Prostate gland (tissue), 2 donors: ENCODE measurements around the gene ETFBKMT. TPM values are rescaled to one million over a fixed set of nuclear protein-coding genes. Genes with fewer than 3 reads are reported as not detected.
"Not testable (repeated sequence)": the region's sequence is repeated elsewhere in the genome, so short reads cannot be mapped to it uniquely, and the experiment has no call there.

Source experiments
- DNase-seq: peaks from one replicate; pipeline ENCODE4 v3.0.0-alpha.2; 2019; ENCODE audit warnings: low spot score
- H3K27ac ChIP-seq, 2 donors: fragments of 200-600 bp; sonication (generic); 2 replicates each; pipeline ENCODE4 v1.5.1; 2017 to 2019
- H3K27me3 ChIP-seq: fragments of 200-600 bp; sonication (generic); replicated peaks from 2 replicates; pipeline ENCODE4 v1.5.1; 2019; ENCODE audit not compliant: insufficient read depth
- H3K36me3 ChIP-seq, 2 donors: fragments of 200-600 bp; sonication (generic); 1 replicate in 1 of 2; 2 replicates in 1 of 2; pipeline versions ENCODE4 v1.5.1 to v1.8.1; 2017 to 2019
- H3K4me1 ChIP-seq: fragments of 200-600 bp; sonication (generic); replicated peaks from 2 replicates; pipeline ENCODE4 v1.5.1; 2019
- H3K4me3 ChIP-seq, 2 donors: fragments of 200-600 bp; sonication (generic); 2 replicates each; pipeline ENCODE4 v1.5.1; 2017 to 2019
- H3K9me3 ChIP-seq: fragments of 200-600 bp; sonication (generic); 2 replicates; pipeline ENCODE4 v1.5.1; 2017
- POLR2A ChIP-seq: fragments of 450-650 bp; IDR thresholded peaks from one replicate; pipeline ENCODE4 v1.6.1; 2016; ENCODE audit warnings: antibody characterized with exemption, mild to moderate bottlenecking
- POLR2AphosphoS5 ChIP-seq: sonication (generic); formaldehyde crosslinking; IDR thresholded peaks from one replicate; pipeline ENCODE4 v1.6.1; 2017; ENCODE audit warnings: antibody characterized with exemption
- WGBS: methylation state at CpG from one replicate; pipeline ENCODE4 v1.1.5; 2018; 5-methylcytosine and 5-hydroxymethylcytosine counted together
- intact Hi-C: fragments of 100-400 bp; cut with DNase I; formaldehyde crosslinking; loops from one replicate; pipeline ENCODE4 v1.14.2; 2022
- total RNA-seq, 2 donors: library from RNA; depleted of rRNA; stranded (reverse); fragments of >200 nt; gene quantifications; one replicate each; pipeline ENCODE4 v1.1.0, GENCODE V29; 2016
- TF ChIP-seq, protein P1 (sequence below), 4 experiments: fragments of 200-600 bp in 2 of 4; fragments of 450-650 bp in 2 of 4; sonication (generic) in 2 of 4; IDR thresholded peaks; 1 replicate in 3 of 4; 2 replicates in 1 of 4; pipeline ENCODE4 v1.5.1; 2016 to 2019; ENCODE audit warnings: antibody characterized with exemption in 4 of 4, mild to moderate bottlenecking in 2 of 4, moderate library complexity in 2 of 4

Gene ETFBKMT
- total RNA-seq, 2 donors from 2014 or later, result 3.6 to 7.0 TPM

DNA sequence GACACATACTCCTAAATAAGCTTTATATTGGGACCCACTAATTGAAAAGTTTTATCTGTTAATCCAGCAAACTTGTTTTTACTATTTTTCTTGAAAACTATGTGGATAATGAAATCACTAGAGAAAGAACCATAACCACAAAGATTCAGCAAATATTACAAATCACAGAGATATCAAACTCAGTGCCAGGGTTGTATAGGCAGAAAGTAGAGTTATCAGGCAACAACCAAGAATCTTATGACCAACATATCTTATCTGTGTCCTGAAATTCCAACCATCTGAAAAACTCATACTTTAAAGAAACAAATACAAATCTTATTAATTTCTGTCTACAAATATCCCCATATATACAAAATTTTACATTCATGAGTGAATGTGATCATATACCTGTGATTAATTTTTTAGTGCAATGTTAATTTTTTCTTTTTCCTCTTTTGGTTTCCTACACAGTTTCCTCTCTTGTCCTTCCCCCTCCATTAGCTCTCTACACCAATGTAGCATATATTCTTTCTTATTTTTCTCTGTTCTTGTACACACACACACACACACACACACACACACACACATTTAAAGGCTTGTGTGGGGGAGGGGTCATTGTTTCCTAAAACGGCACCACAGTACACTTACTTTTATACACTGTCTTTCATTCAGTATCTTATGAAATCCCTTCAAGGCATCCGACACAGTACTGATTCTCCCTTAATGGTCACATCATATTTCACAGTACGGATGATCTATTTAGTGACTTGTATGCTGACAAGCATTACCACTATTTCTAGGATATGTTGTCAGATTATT, 50.7 kb downstream of the ETFBKMT start:
- no peaks in the 10 kb centered on the region for H3K36me3 ChIP-seq
- intact Hi-C loops, result no loop called here

DNA sequence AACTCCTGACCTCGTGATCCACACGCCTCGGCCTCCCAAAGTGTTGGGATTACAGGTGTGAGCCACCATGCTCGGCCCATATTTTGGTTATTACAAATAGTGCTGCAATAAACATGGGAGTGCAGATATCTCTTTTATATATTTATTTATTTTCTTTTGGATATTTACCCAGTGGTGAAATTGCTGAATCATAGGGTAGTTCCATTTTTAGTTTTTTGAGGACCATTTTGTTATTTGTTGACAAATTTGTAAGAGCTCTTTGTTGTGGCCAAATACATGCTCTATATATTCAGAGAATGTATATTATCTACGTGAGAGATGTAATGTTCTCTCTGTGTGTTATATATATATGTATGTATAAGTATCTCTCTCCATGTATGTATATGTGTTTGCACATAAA, 53.4 kb downstream of the ETFBKMT start:
- TF ChIP-seq POLR2AphosphoS5 (no peak), POLR2A (no peak)
- TF ChIP-seq, protein P1, sequence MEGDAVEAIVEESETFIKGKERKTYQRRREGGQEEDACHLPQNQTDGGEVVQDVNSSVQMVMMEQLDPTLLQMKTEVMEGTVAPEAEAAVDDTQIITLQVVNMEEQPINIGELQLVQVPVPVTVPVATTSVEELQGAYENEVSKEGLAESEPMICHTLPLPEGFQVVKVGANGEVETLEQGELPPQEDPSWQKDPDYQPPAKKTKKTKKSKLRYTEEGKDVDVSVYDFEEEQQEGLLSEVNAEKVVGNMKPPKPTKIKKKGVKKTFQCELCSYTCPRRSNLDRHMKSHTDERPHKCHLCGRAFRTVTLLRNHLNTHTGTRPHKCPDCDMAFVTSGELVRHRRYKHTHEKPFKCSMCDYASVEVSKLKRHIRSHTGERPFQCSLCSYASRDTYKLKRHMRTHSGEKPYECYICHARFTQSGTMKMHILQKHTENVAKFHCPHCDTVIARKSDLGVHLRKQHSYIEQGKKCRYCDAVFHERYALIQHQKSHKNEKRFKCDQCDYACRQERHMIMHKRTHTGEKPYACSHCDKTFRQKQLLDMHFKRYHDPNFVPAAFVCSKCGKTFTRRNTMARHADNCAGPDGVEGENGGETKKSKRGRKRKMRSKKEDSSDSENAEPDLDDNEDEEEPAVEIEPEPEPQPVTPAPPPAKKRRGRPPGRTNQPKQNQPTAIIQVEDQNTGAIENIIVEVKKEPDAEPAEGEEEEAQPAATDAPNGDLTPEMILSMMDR (IDR thresholded peaks at IDR 0.05), result no peak
- Histone ChIP-seq H3K36me3 (no peaks in the 10 kb centered on the region), H3K27me3 (no peaks in the 10 kb centered on the region), H3K4me3 (no peak overlapping the region), H3K9me3 (no peaks in the 10 kb centered on the region), H3K4me1 (no peaks in the 10 kb centered on the region), H3K27ac (no peak overlapping the region)
- WGBS, result 96% methylated on average over 5 of the region's 5 CpGs
- intact Hi-C loops, result no loop called here
- DNase-seq, result no peak

More for the DNA sequence above, 50.7 kb downstream of the ETFBKMT start:
- DNase-seq, result no peak
- 85% methylated on average over 3 of the region's 3 CpGs for WGBS
- no peak for TF ChIP-seq POLR2A
- no peak for TF ChIP-seq POLR2AphosphoS5
- TF ChIP-seq, protein P1 (IDR thresholded peaks at IDR 0.05), result no peak
- no peaks in the 10 kb centered on the region for H3K27me3 ChIP-seq
- H3K4me3 ChIP-seq, result no peak overlapping the region
- no peak overlapping the region for H3K27ac ChIP-seq
- no peaks in the 10 kb centered on the region for H3K4me1 ChIP-seq
- H3K9me3 ChIP-seq, result no peaks in the 10 kb centered on the region

DNA sequence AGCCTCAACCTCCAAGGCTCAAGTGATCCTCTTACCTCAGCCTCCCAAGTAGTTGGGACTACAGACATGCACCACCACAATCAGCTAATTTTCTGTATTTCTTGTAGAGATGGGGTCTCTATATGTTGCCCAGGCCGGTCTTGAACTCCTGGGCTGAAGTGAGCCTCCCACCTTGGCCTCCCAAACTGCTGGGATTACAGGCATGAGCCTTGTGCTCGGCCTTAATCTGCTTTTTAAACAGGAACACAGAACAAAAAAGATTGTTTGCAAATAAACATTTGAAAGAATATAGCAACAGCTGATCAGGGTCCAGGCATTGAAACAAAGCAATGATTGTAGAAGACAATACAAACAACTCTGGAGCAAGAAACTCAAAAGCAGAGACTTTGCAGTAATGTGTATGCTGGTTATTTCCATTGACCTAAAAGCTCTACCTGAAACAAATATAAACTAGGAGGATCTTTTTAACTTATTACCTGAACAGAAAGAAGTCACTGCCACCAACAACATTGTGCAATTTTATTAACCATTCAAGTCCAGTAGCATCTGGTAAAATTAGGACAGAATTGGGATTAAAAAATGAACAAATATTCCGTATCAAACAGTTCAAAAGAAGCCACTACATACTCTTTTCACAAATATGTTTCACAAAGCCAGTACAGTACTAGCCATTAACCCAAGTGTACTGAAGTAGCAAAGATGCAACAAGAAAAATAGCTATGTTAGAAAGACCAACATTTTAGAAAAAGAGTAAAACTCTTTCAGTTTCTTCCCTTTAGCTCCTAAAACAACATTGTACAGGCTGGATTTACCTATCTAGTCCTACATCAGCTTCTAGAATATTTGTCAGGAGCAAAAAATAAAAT, 55.2 kb downstream of the ETFBKMT start:
- Histone ChIP-seq H3K27ac (no peak overlapping the region), H3K4me1 (no peaks in the 10 kb centered on the region), H3K9me3 (no peaks in the 10 kb centered on the region), H3K4me3 (no peak overlapping the region), H3K27me3 (no peaks in the 10 kb centered on the region), H3K36me3 (no peaks in the 10 kb centered on the region)
- intact Hi-C loops, result no loop called here
- DNase-seq, result no peak
- TF ChIP-seq POLR2A, result no peak
- TF ChIP-seq, protein P1 (IDR thresholded peaks at IDR 0.05), result no peak
- 97% methylated on average over 3 of the region's 3 CpGs for WGBS

DNA sequence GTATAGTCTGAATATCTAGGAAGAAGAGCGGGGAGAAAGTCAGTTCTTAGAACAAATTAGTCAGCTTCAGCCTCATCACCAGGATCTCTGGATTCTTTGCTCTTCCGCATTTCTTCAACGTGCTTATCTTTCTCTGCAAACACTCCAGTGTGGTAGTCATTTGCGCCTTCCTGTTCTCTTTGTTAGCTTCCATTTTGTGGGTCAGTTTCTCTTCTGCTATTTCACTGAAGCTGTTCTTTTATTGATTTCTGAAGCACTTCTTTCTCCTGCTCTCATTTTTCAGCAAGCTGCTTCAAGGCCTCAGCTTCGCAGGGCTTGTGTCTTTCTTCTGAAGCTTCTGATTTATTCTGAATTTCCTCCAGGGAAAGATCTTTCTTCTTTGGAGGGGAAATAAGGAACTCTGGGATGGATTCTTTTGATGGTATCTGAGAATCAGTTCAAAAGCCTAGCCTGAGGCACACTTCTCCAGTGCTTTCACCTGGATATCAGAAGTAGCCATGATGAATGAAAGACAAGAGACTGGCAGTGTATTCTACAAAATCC, 55.9 kb downstream of the ETFBKMT start:
- no peak for DNase-seq
- Histone ChIP-seq H3K4me1 (no peaks in the 10 kb centered on the region), H3K27me3 (no peaks in the 10 kb centered on the region), H3K36me3 (no peaks in the 10 kb centered on the region), H3K4me3 (no peak overlapping the region), H3K27ac (no peak overlapping the region), H3K9me3 (no peaks in the 10 kb centered on the region)
- intact Hi-C loops, result no loop called here
- 53% methylated on average over 5 of the region's 5 CpGs for WGBS
- TF ChIP-seq POLR2A (no peak), POLR2AphosphoS5 (no peak)
- TF ChIP-seq, protein P1 (IDR thresholded peaks at IDR 0.05), result no peak

DNA sequence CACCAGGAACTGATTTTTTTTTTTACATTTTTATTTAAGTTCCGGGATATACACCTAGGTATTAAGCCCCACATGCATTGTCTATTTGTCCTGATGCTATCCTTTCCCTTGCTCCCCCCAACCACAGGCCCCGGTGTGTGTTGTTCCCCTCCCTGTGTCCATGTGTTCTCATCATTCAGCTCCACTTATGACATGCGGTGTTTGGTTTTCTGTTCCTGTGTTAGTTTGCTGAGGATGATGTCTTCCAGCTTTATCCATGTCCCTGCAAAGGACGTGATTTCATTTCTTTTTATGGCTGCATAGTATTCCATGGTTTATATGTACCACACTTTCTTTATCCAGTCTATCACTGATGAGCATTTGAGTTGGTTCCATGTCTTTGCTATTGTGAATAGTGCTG, 57.5 kb downstream of the ETFBKMT start:
- H3K27ac ChIP-seq, intact Hi-C loops, H3K27me3 ChIP-seq, DNase-seq, H3K36me3 ChIP-seq, H3K4me1 ChIP-seq, H3K4me3 ChIP-seq, H3K9me3 ChIP-seq: not testable (repeated sequence)
- WGBS, result 71% methylated on average over 4 of the region's 4 CpGs

DNA sequence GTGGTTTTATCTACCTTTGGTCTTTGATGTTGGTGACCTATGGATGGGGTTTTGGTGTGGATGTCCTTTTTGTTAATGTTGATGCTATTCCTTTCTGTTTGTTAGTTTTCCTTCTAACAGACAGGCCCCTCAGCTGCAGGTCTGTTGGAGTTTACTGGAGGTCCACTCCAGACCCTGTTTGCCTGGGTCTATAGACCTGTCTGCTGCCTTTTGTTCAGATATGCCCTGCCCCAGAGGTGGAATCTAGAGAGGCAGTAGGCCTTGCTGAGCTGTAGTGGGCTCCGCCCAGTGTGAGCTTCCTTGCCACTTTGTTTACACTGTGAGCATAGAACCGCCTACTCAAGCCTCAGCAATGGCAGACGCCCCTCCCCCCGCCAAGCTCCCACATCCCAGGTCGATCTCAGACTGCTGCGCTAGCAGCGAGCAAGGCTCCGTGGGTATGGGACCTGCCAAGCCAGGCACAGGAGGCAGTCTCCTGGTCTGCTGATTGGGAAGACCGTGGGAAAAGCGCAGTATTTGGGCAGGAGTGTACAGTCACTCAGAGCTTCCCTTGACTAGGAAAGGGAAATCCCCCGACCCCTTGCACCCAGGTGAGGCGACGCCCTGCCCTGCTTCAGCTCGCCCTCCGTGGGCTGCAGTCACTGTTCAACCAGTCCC, 59.2 kb downstream of the ETFBKMT start:
- intact Hi-C loops, H3K4me3 ChIP-seq, H3K4me1 ChIP-seq, H3K36me3 ChIP-seq, H3K27me3 ChIP-seq, H3K9me3 ChIP-seq, DNase-seq, H3K27ac ChIP-seq: not testable (repeated sequence)
- WGBS, result 94% methylated on average over 15 of the region's 15 CpGs
